Suprapubic skin (tissue), 4 donors: ENCODE data around the gene RGL4. TPM values are rescaled to one million over a fixed set of nuclear protein-coding genes. Genes with fewer than 3 reads are reported as not detected.

Experiments
- DNase-seq, 2 donors: peaks; one replicate each; pipeline ENCODE4 v3.0.0-alpha.2; 2019; ENCODE audit warnings: low spot score in 2 of 2
- H3K27ac ChIP-seq: fragments of 200-600 bp; sonication (generic); one replicate; pipeline ENCODE4 v1.5.1; 2019
- H3K27me3 ChIP-seq: fragments of 200-600 bp; sonication (generic); one replicate; pipeline ENCODE4 v1.5.1; 2019
- H3K36me3 ChIP-seq: fragments of 200-600 bp; sonication (generic); one replicate; pipeline ENCODE4 v1.5.1; 2019
- H3K4me1 ChIP-seq: fragments of 200-600 bp; sonication (generic); one replicate; pipeline ENCODE4 v1.5.1; 2019
- H3K4me3 ChIP-seq: fragments of 200-600 bp; sonication (generic); one replicate; pipeline ENCODE4 v1.5.1; 2019; ENCODE audit warnings: mild to moderate bottlenecking
- H3K9me3 ChIP-seq: fragments of 200-600 bp; sonication (generic); one replicate; pipeline ENCODE4 v1.5.1; 2019
- CTCF ChIP-seq, 2 donors: fragments of 200-600 bp in 1 of 2; fragments of 450-650 bp in 1 of 2; sonication (generic) in 1 of 2; IDR thresholded peaks; one replicate each; pipeline ENCODE4 v1.5.1; 2016 to 2019; ENCODE audit warnings: antibody characterized with exemption in 2 of 2, mild to moderate bottlenecking in 1 of 2, moderate library complexity in 1 of 2
- EP300 ChIP-seq: sonication (generic); formaldehyde crosslinking; IDR thresholded peaks from one replicate; pipeline ENCODE4 v1.6.1; 2017; ENCODE audit warnings: antibody characterized with exemption
- POLR2A ChIP-seq, 2 donors: fragments of 450-650 bp; IDR thresholded peaks; one replicate each; pipeline ENCODE4 v1.6.1; 2017; ENCODE audit warnings: antibody characterized with exemption in 2 of 2, mild to moderate bottlenecking in 2 of 2, moderate library complexity in 2 of 2
- POLR2AphosphoS5 ChIP-seq, 3 donors: sonication (generic); formaldehyde crosslinking; IDR thresholded peaks; one replicate each; pipeline ENCODE4 v1.6.1; 2017; ENCODE audit warnings: antibody characterized with exemption in 3 of 3
- WGBS: methylation state at CpG from one replicate; pipeline ENCODE4 v1.1.5; 2018; 5-methylcytosine and 5-hydroxymethylcytosine counted together
- total RNA-seq, 4 donors: library from RNA; depleted of rRNA; stranded (reverse); fragments of >200 nt; gene quantifications; one replicate each; pipeline ENCODE4 v1.1.0, GENCODE V29; 2016

The RGL4 gene
- total RNA-seq, 4 donors from 2014 or later, result not detected

GRCh38 chr22:23683545-23683944, 7.3 kb upstream of the RGL4 start:
- H3K27ac ChIP-seq, result no peak overlapping the region
- DNase-seq, result no peak
- H3K36me3 ChIP-seq, result peaks cover 40% of the 10 kb centered on the region
- 87% methylated on average over 8 of the region's 8 CpGs for WGBS
- peaks cover 8% of the 10 kb centered on the region for H3K4me1 ChIP-seq
- H3K4me3 ChIP-seq, result no peak overlapping the region
- no peaks in the 10 kb centered on the region for H3K9me3 ChIP-seq
- TF ChIP-seq CTCF (IDR thresholded peaks at IDR 0.05) (no peak), EP300 (no peak), POLR2A (IDR thresholded peaks at IDR 0.05) (no peak), POLR2AphosphoS5 (IDR thresholded peaks at IDR 0.05) (no peak)
- no peaks in the 10 kb centered on the region for H3K27me3 ChIP-seq

- WGBS, result 66% methylated on average over 5 of the region's 6 CpGs
- Histone ChIP-seq H3K36me3 (peaks cover 45% of the 10 kb centered on the region), H3K27me3 (no peaks in the 10 kb centered on the region), H3K4me1 (peaks cover 8% of the 10 kb centered on the region), H3K27ac (no peak overlapping the region), H3K4me3 (no peak overlapping the region), H3K9me3 (no peaks in the 10 kb centered on the region)
- TF ChIP-seq CTCF (IDR thresholded peaks at IDR 0.05) (no peak), POLR2AphosphoS5 (IDR thresholded peaks at IDR 0.05) (no peak), EP300 (no peak)
- no peak for DNase-seq
Measured at GRCh38 chr22:23684026-23684425, 6.8 kb upstream of the RGL4 start.

GRCh38 chr22:23684561-23685031, 6.2 kb upstream of the RGL4 start:
- DNase-seq, result no peak
- 90% methylated on average over 5 of the region's 8 CpGs for WGBS

GRCh38 chr22:23685205-23685784, 5.5 kb upstream of the RGL4 start:
- no peak overlapping the region for H3K27ac ChIP-seq
- WGBS, result 92% methylated on average over 4 of the region's 5 CpGs
- peaks cover 8% of the 10 kb centered on the region for H3K4me1 ChIP-seq
- no peaks in the 10 kb centered on the region for H3K9me3 ChIP-seq
- no peak for TF ChIP-seq POLR2A (IDR thresholded peaks at IDR 0.05)
- TF ChIP-seq EP300, result no peak
- TF ChIP-seq POLR2AphosphoS5 (IDR thresholded peaks at IDR 0.05), result no peak
- TF ChIP-seq CTCF (IDR thresholded peaks at IDR 0.05), result no peak
- H3K27me3 ChIP-seq, result no peaks in the 10 kb centered on the region
- no peak overlapping the region for H3K4me3 ChIP-seq
- no peak for DNase-seq
- peaks cover 42% of the 10 kb centered on the region for H3K36me3 ChIP-seq

More at GRCh38 chr22:23684561-23685031, 6.2 kb upstream of the RGL4 start:
- Histone ChIP-seq H3K9me3 (no peaks in the 10 kb centered on the region), H3K27me3 (no peaks in the 10 kb centered on the region), H3K4me3 (no peak overlapping the region), H3K36me3 (peaks cover 46% of the 10 kb centered on the region), H3K27ac (no peak overlapping the region), H3K4me1 (peaks cover 8% of the 10 kb centered on the region)
- TF ChIP-seq POLR2A (IDR thresholded peaks at IDR 0.05) (no peak), POLR2AphosphoS5 (IDR thresholded peaks at IDR 0.05) (no peak), CTCF (IDR thresholded peaks at IDR 0.05) (no peak), EP300 (no peak)

- Histone ChIP-seq H3K27me3 (no peaks in the 10 kb centered on the region), H3K4me1 (peaks cover 8% of the 10 kb centered on the region), H3K9me3 (no peaks in the 10 kb centered on the region), H3K27ac (no peak overlapping the region), H3K4me3 (no peak overlapping the region), H3K36me3 (peaks cover 29% of the 10 kb centered on the region)
- DNase-seq, result no peak
- 86% methylated on average over 6 of the region's 7 CpGs for WGBS
- TF ChIP-seq POLR2AphosphoS5 (IDR thresholded peaks at IDR 0.05), result no peak
- no peak for TF ChIP-seq POLR2A (IDR thresholded peaks at IDR 0.05)
- no peak for TF ChIP-seq CTCF (IDR thresholded peaks at IDR 0.05)
Measured at GRCh38 chr22:23686416-23687024, 4.3 kb upstream of the RGL4 start.
